Measurements from ENCODE around the gene TRIM38.
A peak's percentile ranks its signal among the peaks of the same experiment; 100 is the strongest.
"Not testable (repeated sequence)": the region's sequence is repeated elsewhere in the genome, so short reads cannot be mapped to it uniquely, and the experiment has no call there.

The TRIM38 gene

DNA sequence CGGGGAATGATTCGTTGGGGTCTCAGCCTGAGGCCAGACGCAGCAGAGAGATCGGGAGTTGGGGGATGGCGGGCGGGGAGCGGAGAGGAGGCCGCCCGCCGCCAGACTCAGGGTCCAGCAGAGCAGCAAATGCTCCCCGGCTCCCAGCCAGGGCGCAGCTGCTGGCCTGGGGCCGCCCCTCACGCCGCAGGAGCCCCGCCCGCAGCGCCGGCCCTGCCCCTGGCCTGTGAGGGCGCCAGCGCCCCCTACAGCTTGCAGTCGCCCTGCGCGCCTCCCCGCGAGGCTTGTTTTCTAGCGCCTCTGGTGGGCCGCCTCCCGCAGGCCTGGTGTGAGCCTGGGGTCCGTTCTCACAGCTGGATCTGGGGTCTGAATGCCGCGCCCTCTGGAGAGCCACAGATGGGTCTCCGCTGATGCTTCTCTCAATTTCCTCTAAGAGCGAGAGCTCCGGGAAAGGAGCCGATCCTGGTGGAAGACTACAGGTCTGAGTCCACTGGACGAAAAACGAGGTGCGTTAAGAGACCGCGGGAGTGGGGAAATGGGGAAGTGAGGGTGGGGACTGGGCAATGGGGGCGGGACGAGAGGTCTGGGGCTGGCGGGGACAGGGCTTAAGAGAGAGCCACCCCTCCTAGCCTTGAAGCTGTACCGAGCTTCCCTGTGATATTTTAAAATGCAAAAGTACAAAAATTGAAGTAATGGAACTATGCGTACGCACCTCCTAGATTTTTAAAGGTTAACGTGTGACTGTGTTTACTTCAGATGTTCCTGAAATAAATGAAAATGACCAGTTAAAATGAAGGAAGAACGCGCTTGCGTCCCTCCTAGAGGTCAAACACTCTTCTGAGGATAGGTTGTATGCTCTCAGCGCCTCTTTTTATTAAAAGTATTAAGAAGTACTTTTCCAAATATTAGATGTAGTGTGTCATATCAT lies 30.1 kb downstream of the TRIM38 start:
- DNase-seq = peak; percentile 94 to 97 (median 97)
- ChIA-PET POLR2A (interaction anchor here (0.8 to 2.7 kb wide), 7 partner anchors 13 to 51 kb away, joined by 3 to 18 read pairs (median 3); a partner anchor contains a TSS), CTCF (interaction anchor here (0.6 to 5.7 kb wide), 18 partner anchors 10 to 99 kb away, joined by 3 to 77 read pairs (median 6); a partner anchor contains a TSS)
- Histone ChIP-seq H3K4me1 (ENCODE audit: control extremely low read depth in 1 of 4, control insufficient read depth in 4 of 4, insufficient read depth in 4 of 4, low read length in 3 of 4) (peaks cover 8 to 30% (median 20%) of the 10 kb centered on the region in 4 experiments), H3K27ac (ENCODE audit: insufficient read depth in 1 of 2, low read depth in 1 of 2, low read length in 2 of 2, poor library complexity in 1 of 2, severe bottlenecking in 2 of 2) (peak overlapping the region; percentile 91 to 92), H3K4me3 (ENCODE audit: control insufficient read depth in 1 of 7, extremely low read depth in 1 of 7, insufficient read depth in 4 of 7, low read depth in 2 of 7, low read length in 6 of 7) (peak overlapping the region; percentile 77 to 96 (median 81)), H3K9me3 (ENCODE audit: control extremely low read depth in 1 of 5, control insufficient read depth in 4 of 5, insufficient read depth in 2 of 5, low read depth in 1 of 5, low read length in 4 of 5) (no peaks in the 10 kb centered on the region), H3K27me3 (replicated peaks in 2 of 5; ENCODE audit: control insufficient read depth in 4 of 5, insufficient read depth in 5 of 5, low read length in 4 of 5) (no peaks in the 10 kb centered on the region), H3K36me3 (ENCODE audit: control insufficient read depth in 4 of 4, insufficient read depth in 4 of 4, low read length in 3 of 4) (peaks cover 2 to 6% (median 4%) of the 10 kb centered on the region in 4 experiments)
- WGBS (ENCODE audit: insufficient coverage) = under 1% methylated on average over 46 of the region's 52 CpGs

DNA sequence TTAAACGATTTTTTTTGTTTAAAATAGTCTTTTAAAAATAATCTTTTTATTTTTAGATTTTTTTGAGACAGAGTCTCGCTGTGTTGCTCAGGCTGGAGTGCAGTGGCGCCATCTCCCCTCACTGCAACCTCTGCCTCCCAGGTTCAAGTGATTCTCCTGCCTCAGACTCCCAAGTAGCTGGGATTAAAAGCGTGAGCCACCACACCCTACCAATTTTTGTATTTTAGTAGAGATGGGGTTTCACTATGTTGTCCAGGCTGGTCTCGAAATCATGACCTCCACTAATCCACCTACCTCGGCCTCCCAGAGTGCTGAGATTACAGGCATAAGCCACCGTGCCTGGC lies 30.7 kb downstream of the TRIM38 start:
- ChIA-PET POLR2A (interaction anchor here (1.4 to 2.7 kb wide), 3 partner anchors 27 to 33 kb away, joined by 3 to 18 read pairs (median 6); a partner anchor contains a TSS), CTCF (interaction anchor here (1.0 to 5.7 kb wide), 11 partner anchors 10 to 38 kb away, joined by 3 to 77 read pairs (median 9); a partner anchor contains a TSS)
- H3K27me3 ChIP-seq (replicated peaks in 2 of 5; ENCODE audit: control insufficient read depth in 4 of 5, insufficient read depth in 5 of 5, low read length in 4 of 5); H3K36me3 ChIP-seq (ENCODE audit: control insufficient read depth in 4 of 4, insufficient read depth in 4 of 4, low read length in 3 of 4); H3K9me3 ChIP-seq (ENCODE audit: control extremely low read depth in 1 of 5, control insufficient read depth in 4 of 5, insufficient read depth in 2 of 5, low read depth in 1 of 5, low read length in 4 of 5): not testable (repeated sequence)
- WGBS (ENCODE audit: insufficient coverage) = 20% methylated on average over 1 of the region's 7 CpGs
- peaks cover 8 to 30% (median 20%) of the 10 kb centered on the region in 4 experiments for H3K4me1 ChIP-seq (ENCODE audit: control extremely low read depth in 1 of 4, control insufficient read depth in 4 of 4, insufficient read depth in 4 of 4, low read length in 3 of 4)
- peak overlapping the region; percentile 91 to 92 for H3K27ac ChIP-seq (ENCODE audit: insufficient read depth in 1 of 2, low read depth in 1 of 2, low read length in 2 of 2, poor library complexity in 1 of 2, severe bottlenecking in 2 of 2)
- peak overlapping the region in 6 of 7 experiments; percentile 77 to 96 (median 80) for H3K4me3 ChIP-seq (ENCODE audit: control insufficient read depth in 1 of 7, extremely low read depth in 1 of 7, insufficient read depth in 4 of 7, low read depth in 2 of 7, low read length in 6 of 7)
- peak in 2 of 3 donors; percentile 21 to 31 for DNase-seq

DNA sequence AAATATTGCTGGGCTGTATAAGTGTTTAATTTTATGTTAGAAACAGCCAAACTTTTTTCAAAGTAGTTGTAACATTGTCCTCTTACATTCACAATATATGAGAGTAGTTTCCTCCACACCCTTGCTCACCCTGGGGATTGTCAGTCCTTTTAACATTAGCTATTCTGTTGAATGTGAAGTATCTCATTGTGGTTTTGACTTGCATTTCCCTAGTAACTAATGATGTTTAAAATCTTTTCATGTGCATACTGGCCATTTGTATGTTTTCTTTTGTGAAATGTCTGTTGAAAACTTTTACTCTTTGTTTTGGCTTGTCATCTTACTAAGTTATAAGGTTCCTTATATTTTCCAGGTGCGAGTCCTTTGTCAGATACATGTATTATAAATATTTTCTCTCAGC lies 32.9 kb downstream of the TRIM38 start:
- ChIA-PET CTCF (interaction anchor here (1.3 to 5.7 kb wide), 5 partner anchors 8 to 31 kb away, joined by 3 to 77 read pairs (median 4); no protein-coding TSS in a partner anchor), POLR2A (interaction anchor here (1.3 kb wide), 1 partner anchor 25 kb away, joined by 3 read pairs; a partner anchor contains a TSS)
- WGBS (ENCODE audit: insufficient coverage) = no CpG with 5 or more reads among the region's 1 CpG

DNA sequence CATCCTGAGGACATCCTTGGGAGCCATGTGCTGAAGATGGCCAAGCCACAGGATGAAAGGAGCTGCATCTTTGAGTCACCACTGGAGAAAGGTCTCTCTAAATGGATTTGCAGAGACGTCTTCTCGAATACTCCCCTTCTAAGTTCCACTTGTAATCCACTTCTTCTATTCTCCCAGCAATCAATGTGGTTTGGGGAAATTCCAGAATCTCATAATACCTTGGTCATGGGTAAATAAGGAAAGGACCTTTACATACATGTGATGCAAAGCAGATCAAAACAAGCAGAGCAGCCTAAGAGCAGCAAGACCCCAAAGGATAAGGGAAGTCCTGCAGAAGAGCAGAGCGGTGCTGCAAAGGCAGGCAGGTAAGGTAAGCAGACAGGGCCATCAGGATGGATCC lies 35.3 kb downstream of the TRIM38 start:
- Histone ChIP-seq H3K27me3 (replicated peaks in 2 of 5; ENCODE audit: control insufficient read depth in 4 of 5, insufficient read depth in 5 of 5, low read length in 4 of 5) (no peaks in the 10 kb centered on the region), H3K4me1 (ENCODE audit: control extremely low read depth in 1 of 4, control insufficient read depth in 4 of 4, insufficient read depth in 4 of 4, low read length in 3 of 4) (peaks cover 3 to 21% (median 11%) of the 10 kb centered on the region in 4 experiments), H3K9me3 (ENCODE audit: control extremely low read depth in 1 of 5, control insufficient read depth in 4 of 5, insufficient read depth in 2 of 5, low read depth in 1 of 5, low read length in 4 of 5) (no peaks in the 10 kb centered on the region), H3K4me3 (ENCODE audit: control insufficient read depth in 1 of 7, extremely low read depth in 1 of 7, insufficient read depth in 4 of 7, low read depth in 2 of 7, low read length in 6 of 7) (no peak overlapping the region), H3K36me3 (ENCODE audit: control insufficient read depth in 4 of 4, insufficient read depth in 4 of 4, low read length in 3 of 4) (peaks cover 4 to 27% (median 13%) of the 10 kb centered on the region in 4 experiments), H3K27ac (ENCODE audit: insufficient read depth in 1 of 2, low read depth in 1 of 2, low read length in 2 of 2, poor library complexity in 1 of 2, severe bottlenecking in 2 of 2) (no peak overlapping the region)
- peak in 1 of 3 donors; percentile 25 for DNase-seq
- CTCF ChIA-PET = interaction anchor here (0.7 to 2.5 kb wide), 5 partner anchors 11 to 29 kb away, joined by 3 to 12 read pairs (median 4); no protein-coding TSS in a partner anchor
- 100% methylated on average over 1 of the region's 3 CpGs for WGBS (ENCODE audit: insufficient coverage)
- POLR2A ChIA-PET = no interaction called here

More for the DNA sequence above, 32.9 kb downstream of the TRIM38 start:
- DNase-seq = peak; percentile 28 to 68 (median 59)
- Histone ChIP-seq H3K36me3 (ENCODE audit: control insufficient read depth in 4 of 4, insufficient read depth in 4 of 4, low read length in 3 of 4) (peaks cover 4 to 18% (median 8%) of the 10 kb centered on the region in 4 experiments), H3K4me1 (ENCODE audit: control extremely low read depth in 1 of 4, control insufficient read depth in 4 of 4, insufficient read depth in 4 of 4, low read length in 3 of 4) (peaks cover 8 to 31% (median 20%) of the 10 kb centered on the region in 4 experiments), H3K27ac (ENCODE audit: insufficient read depth in 1 of 2, low read depth in 1 of 2, low read length in 2 of 2, poor library complexity in 1 of 2, severe bottlenecking in 2 of 2) (no peak overlapping the region), H3K4me3 (ENCODE audit: control insufficient read depth in 1 of 7, extremely low read depth in 1 of 7, insufficient read depth in 4 of 7, low read depth in 2 of 7, low read length in 6 of 7) (no peak overlapping the region), H3K9me3 (ENCODE audit: control extremely low read depth in 1 of 5, control insufficient read depth in 4 of 5, insufficient read depth in 2 of 5, low read depth in 1 of 5, low read length in 4 of 5) (no peaks in the 10 kb centered on the region), H3K27me3 (replicated peaks in 2 of 5; ENCODE audit: control insufficient read depth in 4 of 5, insufficient read depth in 5 of 5, low read length in 4 of 5) (no peaks in the 10 kb centered on the region)

DNA sequence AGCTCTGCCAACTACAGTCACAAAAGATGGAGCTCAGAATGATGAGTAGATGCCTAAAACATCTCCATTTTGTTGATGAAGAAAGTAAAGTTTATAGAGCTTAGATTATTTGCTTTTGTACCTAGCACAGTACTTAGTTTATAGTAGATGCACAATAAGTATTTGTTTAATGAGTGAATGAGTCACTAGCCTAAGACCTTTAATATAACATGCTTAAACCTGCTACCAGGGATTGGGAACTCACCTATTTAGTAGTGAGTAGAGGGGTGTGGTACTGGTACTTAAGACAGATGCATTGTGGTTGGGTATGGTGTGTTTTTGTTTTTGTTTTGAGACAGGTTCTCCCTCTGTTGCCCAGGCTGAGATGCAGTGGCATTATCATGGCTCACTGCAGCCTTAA lies 35.8 kb downstream of the TRIM38 start:
- Histone ChIP-seq H3K4me1 (ENCODE audit: control extremely low read depth in 1 of 4, control insufficient read depth in 4 of 4, insufficient read depth in 4 of 4, low read length in 3 of 4) (peaks cover 3 to 17% (median 9%) of the 10 kb centered on the region in 4 experiments), H3K27ac (ENCODE audit: insufficient read depth in 1 of 2, low read depth in 1 of 2, low read length in 2 of 2, poor library complexity in 1 of 2, severe bottlenecking in 2 of 2) (no peak overlapping the region), H3K4me3 (ENCODE audit: control insufficient read depth in 1 of 7, extremely low read depth in 1 of 7, insufficient read depth in 4 of 7, low read depth in 2 of 7, low read length in 6 of 7) (no peak overlapping the region), H3K36me3 (ENCODE audit: control insufficient read depth in 4 of 4, insufficient read depth in 4 of 4, low read length in 3 of 4) (peaks cover 4 to 27% (median 13%) of the 10 kb centered on the region in 4 experiments), H3K27me3 (replicated peaks in 2 of 5; ENCODE audit: control insufficient read depth in 4 of 5, insufficient read depth in 5 of 5, low read length in 4 of 5) (no peaks in the 10 kb centered on the region), H3K9me3 (ENCODE audit: control extremely low read depth in 1 of 5, control insufficient read depth in 4 of 5, insufficient read depth in 2 of 5, low read depth in 1 of 5, low read length in 4 of 5) (no peaks in the 10 kb centered on the region)
- POLR2A ChIA-PET = no interaction called here
- CTCF ChIA-PET = interaction anchor here (0.7 to 2.5 kb wide), 5 partner anchors 12 to 29 kb away, joined by 3 to 12 read pairs (median 4); no protein-coding TSS in a partner anchor
- DNase-seq = no peak

DNA sequence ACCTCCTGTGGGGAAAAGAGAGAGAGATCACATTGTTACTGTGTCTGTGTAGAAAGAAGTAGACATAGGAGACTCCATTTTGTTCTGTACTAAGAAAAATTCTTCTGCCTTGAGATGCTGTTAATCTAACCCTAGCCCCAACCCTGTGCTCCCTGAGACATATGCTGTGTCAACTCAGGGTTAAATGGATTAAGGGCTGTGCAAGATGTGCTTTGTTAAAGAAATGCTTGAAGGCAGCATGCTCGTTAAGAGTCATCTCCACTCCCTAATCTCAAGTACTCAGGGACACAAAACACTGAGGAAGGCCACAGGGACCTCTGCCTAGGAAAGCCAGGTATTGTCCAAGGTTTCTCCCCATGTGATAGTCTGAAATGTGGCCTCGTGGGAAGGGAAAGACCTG lies 36.6 kb downstream of the TRIM38 start:
- POLR2A ChIA-PET = not testable (repeated sequence)

More for the DNA sequence above, 36.6 kb downstream of the TRIM38 start:
- no CpG with 5 or more reads among the region's 2 CpGs for WGBS (ENCODE audit: insufficient coverage)
- H3K4me1 ChIP-seq (ENCODE audit: control extremely low read depth in 1 of 4, control insufficient read depth in 4 of 4, insufficient read depth in 4 of 4, low read length in 3 of 4); H3K9me3 ChIP-seq (ENCODE audit: control extremely low read depth in 1 of 5, control insufficient read depth in 4 of 5, insufficient read depth in 2 of 5, low read depth in 1 of 5, low read length in 4 of 5); DNase-seq; H3K27me3 ChIP-seq (replicated peaks in 2 of 5; ENCODE audit: control insufficient read depth in 4 of 5, insufficient read depth in 5 of 5, low read length in 4 of 5); H3K4me3 ChIP-seq (ENCODE audit: control insufficient read depth in 1 of 7, extremely low read depth in 1 of 7, insufficient read depth in 4 of 7, low read depth in 2 of 7, low read length in 6 of 7); H3K27ac ChIP-seq (ENCODE audit: insufficient read depth in 1 of 2, low read depth in 1 of 2, low read length in 2 of 2, poor library complexity in 1 of 2, severe bottlenecking in 2 of 2): not testable (repeated sequence)
- CTCF ChIA-PET = interaction anchor here (1.6 to 2.5 kb wide), 2 partner anchors 11 to 18 kb away, joined by 3 to 12 read pairs; no protein-coding TSS in a partner anchor
- peaks cover 4 to 27% (median 14%) of the 10 kb centered on the region in 4 experiments for H3K36me3 ChIP-seq (ENCODE audit: control insufficient read depth in 4 of 4, insufficient read depth in 4 of 4, low read length in 3 of 4)

Measured in common myeloid progenitor, CD34-positive (primary cell).